Tibial artery (tissue), 4 donors: ENCODE data around the gene ACTN4.
A peak's percentile ranks its signal among the peaks of the same experiment; 100 is the strongest.

ENCODE experiments used
- DNase-seq, 2 donors: peaks; one replicate each; pipeline ENCODE4 v3.0.0-alpha.2; 2019
- H3K27ac ChIP-seq, 2 donors: fragments of 200-600 bp; sonication (generic) in 1 of 2; 1 replicate in 1 of 2; 2 replicates in 1 of 2; pipeline ENCODE4 v1.5.1; 2018 to 2019; ENCODE audit warnings: mild to moderate bottlenecking in 1 of 2
- H3K27me3 ChIP-seq, 2 donors: fragments of 200-600 bp; sonication (generic) in 1 of 2; one replicate each; pipeline versions ENCODE4 v1.5.1 to v1.6.0; 2016 to 2019
- H3K36me3 ChIP-seq, 3 donors: fragments of 200-600 bp; sonication (generic) in 2 of 3; one replicate each; pipeline ENCODE4 v1.5.1; 2016 to 2019; ENCODE audit warnings: mild to moderate bottlenecking in 2 of 3
- H3K4me1 ChIP-seq, 4 donors: fragments of 200-600 bp; sonication (generic) in 2 of 4; 1 replicate in 3 of 4; 2 replicates in 1 of 4; pipeline ENCODE4 v1.5.1; 2016 to 2019
- H3K4me3 ChIP-seq, 2 donors: fragments of 200-600 bp; sonication (generic) in 1 of 2; 1 replicate in 1 of 2; 2 replicates in 1 of 2; pipeline ENCODE4 v1.5.1; 2018 to 2019; ENCODE audit warnings: mild to moderate bottlenecking in 2 of 2
- H3K9me3 ChIP-seq, 3 donors: fragments of 200-600 bp; sonication (generic) in 1 of 3; one replicate each; pipeline ENCODE4 v1.5.1; 2016 to 2019
- CTCF ChIP-seq, 2 experiments: fragments of 200-600 bp in 1 of 2; fragments of 450-650 bp in 1 of 2; IDR thresholded peaks; one replicate each; pipeline ENCODE4 v1.5.1; 2017 to 2019; ENCODE audit warnings: antibody characterized with exemption in 2 of 2, mild to moderate bottlenecking in 1 of 2, moderate library complexity in 1 of 2
- intact Hi-C: fragments of 100-400 bp; cut with DNase I; formaldehyde crosslinking; loops from one replicate; pipeline ENCODE4 v1.15.0; 2023; ENCODE audit warnings: low total_unique reads

Gene ACTN4

GRCh38 chr19:38734426-38735256, 87.2 kb downstream of the ACTN4 start:
- TF ChIP-seq CTCF (IDR thresholded peaks at IDR 0.05) = no peak
- intact Hi-C loops = no loop called here
- H3K9me3 ChIP-seq = no peaks in the 10 kb centered on the region
- peaks cover 0 to 45% (median 29%) of the 10 kb centered on the region in 4 donors for H3K4me1 ChIP-seq
- H3K36me3 ChIP-seq = peaks cover 17 to 23% (median 19%) of the 10 kb centered on the region in 3 donors
- DNase-seq = peak in 1 of 2 donors; percentile 68
- H3K27me3 ChIP-seq = no peaks in the 10 kb centered on the region
- no peak overlapping the region for H3K4me3 ChIP-seq
- H3K27ac ChIP-seq = peak overlapping the region; percentile 64 to 74

- Histone ChIP-seq H3K27me3 (no peaks in the 10 kb centered on the region), H3K4me3 (no peak overlapping the region), H3K27ac (peak overlapping the region; percentile 64 to 74), H3K9me3 (no peaks in the 10 kb centered on the region), H3K36me3 (peaks cover 11 to 16% (median 16%) of the 10 kb centered on the region in 3 donors), H3K4me1 (peaks cover 0 to 45% (median 29%) of the 10 kb centered on the region in 4 donors)
- intact Hi-C loops = no loop called here
- no peak for TF ChIP-seq CTCF (IDR thresholded peaks at IDR 0.05)
- DNase-seq = peak in 1 of 2 donors; percentile 67
These were observed 87.8 kb downstream of the ACTN4 start for GRCh38 chr19:38735257-38735686.

- Histone ChIP-seq H3K27ac (peak overlapping the region; percentile 57), H3K9me3 (no peaks in the 10 kb centered on the region), H3K27me3 (no peaks in the 10 kb centered on the region), H3K4me1 (peaks cover 0 to 45% (median 29%) of the 10 kb centered on the region in 4 donors), H3K4me3 (peak overlapping the region; percentile 30 to 45), H3K36me3 (peaks cover 3 to 9% (median 9%) of the 10 kb centered on the region in 3 donors)
- no peak for TF ChIP-seq CTCF (IDR thresholded peaks at IDR 0.05)
- DNase-seq = peak in 1 of 2 donors; percentile 74
- intact Hi-C loops = no loop called here
These were observed 88.6 kb downstream of the ACTN4 start for GRCh38 chr19:38736036-38736412.

- peak overlapping the region; percentile 57 for H3K27ac ChIP-seq
These were observed 89.2 kb downstream of the ACTN4 start for GRCh38 chr19:38736413-38737280.

More at GRCh38 chr19:38736413-38737280, 89.2 kb downstream of the ACTN4 start:
- Histone ChIP-seq H3K36me3 (peaks cover 0 to 3% (median 3%) of the 10 kb centered on the region in 3 donors), H3K27me3 (no peaks in the 10 kb centered on the region), H3K4me1 (peaks cover 0 to 45% (median 29%) of the 10 kb centered on the region in 4 donors), H3K4me3 (peak overlapping the region; percentile 30 to 45), H3K9me3 (no peaks in the 10 kb centered on the region)
- no peak for DNase-seq
- intact Hi-C loops = no loop called here
- TF ChIP-seq CTCF (IDR thresholded peaks at IDR 0.05) = no peak
